Measurements from ENCODE around the gene FRMPD4. TPM values are rescaled to one million over a fixed set of nuclear protein-coding genes. Genes with fewer than 3 reads are reported as not detected.

The FRMPD4 gene
- total RNA-seq, 1 donor from 2014 or later = 0.54 TPM

DNA sequence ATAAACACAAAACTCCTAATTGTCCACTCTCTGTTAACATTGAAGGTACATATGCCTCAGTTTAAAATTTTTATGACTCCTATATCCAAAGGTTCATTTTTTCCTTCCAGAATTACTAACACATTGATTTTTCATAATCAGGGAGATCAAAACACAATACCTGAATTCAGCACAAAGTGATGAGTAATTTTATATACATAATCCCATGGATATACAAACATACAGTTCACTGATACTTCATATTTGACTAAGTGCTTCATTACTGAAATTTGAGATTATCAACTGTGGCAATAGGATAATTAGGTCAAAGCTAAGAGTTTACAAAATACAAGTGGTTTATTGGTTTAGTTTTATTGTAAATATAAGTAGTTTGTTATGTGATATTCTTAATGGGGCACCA, 476.8 kb downstream of the FRMPD4 start:
- Histone ChIP-seq H4K20me1 (ENCODE audit: insufficient read depth, low read length) (no peaks in the 10 kb centered on the region), H3K79me2 (ENCODE audit: insufficient read depth, low read length) (no peaks in the 10 kb centered on the region), H3K4me2 (ENCODE audit: low read length) (no peak overlapping the region), H3K4me3 (ENCODE audit: insufficient read depth, low read depth, low read length) (no peak overlapping the region), H3K4me1 (ENCODE audit: insufficient read depth, low read length) (no peaks in the 10 kb centered on the region), H3K27me3 (ENCODE audit: insufficient read depth, low read length) (no peaks in the 10 kb centered on the region), H3K27ac (ENCODE audit: low read depth, low read length) (no peak overlapping the region), H2AFZ (ENCODE audit: low read depth, low read length) (no peak overlapping the region), H3K36me3 (ENCODE audit: insufficient read depth, low read length) (no peaks in the 10 kb centered on the region), H3K9ac (ENCODE audit: low read length) (no peak overlapping the region), H3K9me3 (ENCODE audit: insufficient read depth, low read depth, low read length) (no peaks in the 10 kb centered on the region)
- no peak for TF ChIP-seq CTCF (IDR thresholded peaks at IDR 0.05; ENCODE audit: insufficient read depth, low read depth, low read length)
- TF ChIP-seq EZH2 (IDR thresholded peaks at IDR 0.05; ENCODE audit: insufficient read depth, low read length) = no peak
- Mint-ChIP-seq H3K4me1 (ENCODE audit: low read depth, unreplicated experiment) (peaks cover 4% of the 10 kb centered on the region), H3K9me3 (ENCODE audit: unreplicated experiment) (no peaks in the 10 kb centered on the region), H3K36me3 (ENCODE audit: low read depth, unreplicated experiment) (no peaks in the 10 kb centered on the region), H3K27me3 (ENCODE audit: low read depth, unreplicated experiment) (no peaks in the 10 kb centered on the region), H3K4me3 (ENCODE audit: unreplicated experiment) (no peak overlapping the region), H3K27ac (ENCODE audit: unreplicated experiment) (no peak overlapping the region)
- DNase-seq (ENCODE audit: low read depth) = no peak
- FAIRE-seq = peak; percentile 20

- Mint-ChIP-seq H3K4me3 (ENCODE audit: unreplicated experiment) (no peak overlapping the region), H3K4me1 (ENCODE audit: low read depth, unreplicated experiment) (no peaks in the 10 kb centered on the region), H3K27ac (ENCODE audit: unreplicated experiment) (no peak overlapping the region), H3K9me3 (ENCODE audit: unreplicated experiment) (no peaks in the 10 kb centered on the region), H3K36me3 (ENCODE audit: low read depth, unreplicated experiment) (no peaks in the 10 kb centered on the region), H3K27me3 (ENCODE audit: low read depth, unreplicated experiment) (no peaks in the 10 kb centered on the region)
- FAIRE-seq = peak; percentile 78
- Histone ChIP-seq H3K27me3 (ENCODE audit: insufficient read depth, low read length) (no peaks in the 10 kb centered on the region), H3K4me1 (ENCODE audit: insufficient read depth, low read length) (no peaks in the 10 kb centered on the region), H3K9me3 (ENCODE audit: insufficient read depth, low read depth, low read length) (no peaks in the 10 kb centered on the region), H3K4me2 (ENCODE audit: low read length) (no peak overlapping the region), H3K4me3 (ENCODE audit: insufficient read depth, low read depth, low read length) (no peak overlapping the region), H3K27ac (ENCODE audit: low read depth, low read length) (no peak overlapping the region), H3K36me3 (ENCODE audit: insufficient read depth, low read length) (no peaks in the 10 kb centered on the region), H3K79me2 (ENCODE audit: insufficient read depth, low read length) (no peaks in the 10 kb centered on the region), H4K20me1 (ENCODE audit: insufficient read depth, low read length) (no peaks in the 10 kb centered on the region), H3K9ac (ENCODE audit: low read length) (no peak overlapping the region), H2AFZ (ENCODE audit: low read depth, low read length) (no peak overlapping the region)
- TF ChIP-seq EZH2 (IDR thresholded peaks at IDR 0.05; ENCODE audit: insufficient read depth, low read length) (no peak), CTCF (IDR thresholded peaks at IDR 0.05; ENCODE audit: insufficient read depth, low read depth, low read length) (no peak)
- DNase-seq (ENCODE audit: low read depth) = no peak
Observed at GRCh38 chrX:12617241-12617640, 479.0 kb downstream of the FRMPD4 start.

GRCh38 chrX:12647230-12647629, 509.0 kb downstream of the FRMPD4 start:
- H4K20me1 ChIP-seq (ENCODE audit: insufficient read depth, low read length) = no peaks in the 10 kb centered on the region
- H3K4me3 ChIP-seq (ENCODE audit: insufficient read depth, low read depth, low read length) = no peak overlapping the region
- no peak overlapping the region for H3K27ac ChIP-seq (ENCODE audit: low read depth, low read length)
- no peaks in the 10 kb centered on the region for H3K4me1 ChIP-seq (ENCODE audit: insufficient read depth, low read length)
- H3K9me3 Mint-ChIP-seq (ENCODE audit: unreplicated experiment) = no peaks in the 10 kb centered on the region
- H3K27me3 Mint-ChIP-seq (ENCODE audit: low read depth, unreplicated experiment) = no peaks in the 10 kb centered on the region
- H3K36me3 Mint-ChIP-seq (ENCODE audit: low read depth, unreplicated experiment) = no peaks in the 10 kb centered on the region
- FAIRE-seq (no peak), DNase-seq (ENCODE audit: low read depth) (no peak)
- no peak overlapping the region for H3K27ac Mint-ChIP-seq (ENCODE audit: unreplicated experiment)
- H2AFZ ChIP-seq (ENCODE audit: low read depth, low read length) = no peak overlapping the region
- H3K36me3 ChIP-seq (ENCODE audit: insufficient read depth, low read length) = no peaks in the 10 kb centered on the region
- H3K4me1 Mint-ChIP-seq (ENCODE audit: low read depth, unreplicated experiment) = no peaks in the 10 kb centered on the region
- H3K79me2 ChIP-seq (ENCODE audit: insufficient read depth, low read length) = no peaks in the 10 kb centered on the region
- H3K9ac ChIP-seq (ENCODE audit: low read length) = no peak overlapping the region
- no peak for TF ChIP-seq CTCF (IDR thresholded peaks at IDR 0.05; ENCODE audit: insufficient read depth, low read depth, low read length)
- no peak for TF ChIP-seq EZH2 (IDR thresholded peaks at IDR 0.05; ENCODE audit: insufficient read depth, low read length)
- H3K4me2 ChIP-seq (ENCODE audit: low read length) = no peak overlapping the region
- H3K9me3 ChIP-seq (ENCODE audit: insufficient read depth, low read depth, low read length) = no peaks in the 10 kb centered on the region
- H3K4me3 Mint-ChIP-seq (ENCODE audit: unreplicated experiment) = no peak overlapping the region
- H3K27me3 ChIP-seq (ENCODE audit: insufficient read depth, low read length) = no peaks in the 10 kb centered on the region

All from astrocyte (in vitro differentiated cells and primary cell).